ENCODE data around the gene INTS2. TPM values are rescaled to one million over a fixed set of nuclear protein-coding genes. Genes with fewer than 3 reads are reported as not detected.

INTS2 gene
- total RNA-seq, 4 donors from 2014 or later: 8.3 to 17.8 (median 13.0) TPM

DNA sequence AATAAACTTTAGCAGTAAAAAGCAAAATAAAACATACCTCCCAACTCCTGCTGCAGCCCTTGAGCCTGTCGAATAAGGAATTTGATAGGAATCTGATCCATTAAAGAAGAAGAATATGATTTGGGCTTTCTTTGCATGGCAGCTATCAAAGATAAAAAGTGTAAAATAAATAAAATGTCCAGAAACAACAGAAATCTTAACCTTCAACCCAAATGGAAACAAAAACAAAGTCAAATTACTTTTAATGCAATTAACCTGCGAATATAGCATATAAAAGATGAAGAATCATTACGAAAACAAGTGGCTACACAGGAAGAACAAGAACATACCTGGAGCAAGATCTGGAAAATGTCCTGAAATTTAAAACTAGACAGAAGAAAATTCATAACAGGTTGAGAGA, 42.9 kb downstream of the INTS2 start:
- WGBS: 96% methylated on average over 3 of the region's 3 CpGs
- Histone ChIP-seq H3K27ac (no peak overlapping the region), H3K4me1 (no peaks in the 10 kb centered on the region), H3K27me3 (no peaks in the 10 kb centered on the region), H3K9me3 (no peaks in the 10 kb centered on the region), H3K36me3 (peaks cover 90% of the 10 kb centered on the region), H3K4me3 (no peak overlapping the region)
- no peak for TF ChIP-seq POLR2A (IDR thresholded peaks at IDR 0.05)
- TF ChIP-seq, protein P1, sequence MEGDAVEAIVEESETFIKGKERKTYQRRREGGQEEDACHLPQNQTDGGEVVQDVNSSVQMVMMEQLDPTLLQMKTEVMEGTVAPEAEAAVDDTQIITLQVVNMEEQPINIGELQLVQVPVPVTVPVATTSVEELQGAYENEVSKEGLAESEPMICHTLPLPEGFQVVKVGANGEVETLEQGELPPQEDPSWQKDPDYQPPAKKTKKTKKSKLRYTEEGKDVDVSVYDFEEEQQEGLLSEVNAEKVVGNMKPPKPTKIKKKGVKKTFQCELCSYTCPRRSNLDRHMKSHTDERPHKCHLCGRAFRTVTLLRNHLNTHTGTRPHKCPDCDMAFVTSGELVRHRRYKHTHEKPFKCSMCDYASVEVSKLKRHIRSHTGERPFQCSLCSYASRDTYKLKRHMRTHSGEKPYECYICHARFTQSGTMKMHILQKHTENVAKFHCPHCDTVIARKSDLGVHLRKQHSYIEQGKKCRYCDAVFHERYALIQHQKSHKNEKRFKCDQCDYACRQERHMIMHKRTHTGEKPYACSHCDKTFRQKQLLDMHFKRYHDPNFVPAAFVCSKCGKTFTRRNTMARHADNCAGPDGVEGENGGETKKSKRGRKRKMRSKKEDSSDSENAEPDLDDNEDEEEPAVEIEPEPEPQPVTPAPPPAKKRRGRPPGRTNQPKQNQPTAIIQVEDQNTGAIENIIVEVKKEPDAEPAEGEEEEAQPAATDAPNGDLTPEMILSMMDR (IDR thresholded peaks at IDR 0.05): no peak
- no peak for TF ChIP-seq EP300 (IDR thresholded peaks at IDR 0.05)
- no peak for TF ChIP-seq POLR2AphosphoS5 (IDR thresholded peaks at IDR 0.05)
- DNase-seq (ENCODE audit: low spot score in 2 of 2): no peak

- H3K9me3 ChIP-seq: no peaks in the 10 kb centered on the region
- H3K4me1 ChIP-seq: no peaks in the 10 kb centered on the region
- TF ChIP-seq EP300 (IDR thresholded peaks at IDR 0.05): no peak
- peaks cover 80% of the 10 kb centered on the region for H3K36me3 ChIP-seq
- 97% methylated on average over 4 of the region's 4 CpGs for WGBS
- DNase-seq (ENCODE audit: low spot score in 2 of 2): no peak
- no peak overlapping the region for H3K27ac ChIP-seq
- H3K27me3 ChIP-seq: no peaks in the 10 kb centered on the region
- H3K4me3 ChIP-seq: no peak overlapping the region
These were observed 47.1 kb downstream of the INTS2 start for GRCh38 chr17:61880589-61881102.

GRCh38 chr17:61878984-61879612, 48.7 kb downstream of the INTS2 start:
- DNase-seq (ENCODE audit: low spot score in 2 of 2): no peak
- no peaks in the 10 kb centered on the region for H3K27me3 ChIP-seq
- no peaks in the 10 kb centered on the region for H3K9me3 ChIP-seq
- no peak for TF ChIP-seq POLR2AphosphoS5 (IDR thresholded peaks at IDR 0.05)
- no peak for TF ChIP-seq POLR2A (IDR thresholded peaks at IDR 0.05)
- TF ChIP-seq, protein P1 (IDR thresholded peaks at IDR 0.05): no peak
- no peak for TF ChIP-seq EP300 (IDR thresholded peaks at IDR 0.05)
- H3K4me3 ChIP-seq: no peak overlapping the region
- H3K27ac ChIP-seq: no peak overlapping the region
- WGBS: 90% methylated on average over 3 of the region's 3 CpGs
- H3K36me3 ChIP-seq: peaks cover 74% of the 10 kb centered on the region
- H3K4me1 ChIP-seq: no peaks in the 10 kb centered on the region

- no peak for DNase-seq (ENCODE audit: low spot score in 2 of 2)
- TF ChIP-seq POLR2A (IDR thresholded peaks at IDR 0.05) (no peak), POLR2AphosphoS5 (IDR thresholded peaks at IDR 0.05) (no peak), EP300 (IDR thresholded peaks at IDR 0.05) (no peak)
- TF ChIP-seq, protein P1 (IDR thresholded peaks at IDR 0.05): no peak
- Histone ChIP-seq H3K27me3 (no peaks in the 10 kb centered on the region), H3K27ac (no peak overlapping the region), H3K9me3 (no peaks in the 10 kb centered on the region), H3K4me1 (no peaks in the 10 kb centered on the region), H3K36me3 (peaks cover 74% of the 10 kb centered on the region), H3K4me3 (no peak overlapping the region)
- WGBS: 97% methylated on average over 2 of the region's 2 CpGs
These were observed 49.3 kb downstream of the INTS2 start for GRCh38 chr17:61878520-61878919.

DNA sequence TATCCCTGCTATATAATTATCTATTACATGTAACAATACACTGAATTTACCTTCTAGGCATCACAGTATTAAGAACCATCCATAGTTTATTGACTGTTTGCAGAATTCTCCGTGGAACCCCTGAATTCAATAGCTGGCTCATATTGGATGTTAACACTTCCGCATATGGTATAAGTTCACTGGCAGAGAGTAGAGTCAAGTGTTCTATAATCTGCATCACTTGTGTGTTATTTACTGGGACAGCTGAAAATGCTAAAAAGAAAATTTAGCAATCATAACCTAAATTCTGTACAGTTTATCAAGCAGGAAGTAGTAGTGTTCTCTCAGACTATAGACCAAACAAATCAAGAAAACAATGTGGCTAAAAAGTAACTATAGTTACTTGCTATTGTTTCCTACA, 49.9 kb downstream of the INTS2 start:
- TF ChIP-seq, protein P1 (IDR thresholded peaks at IDR 0.05): no peak
- TF ChIP-seq EP300 (IDR thresholded peaks at IDR 0.05) (no peak), POLR2A (IDR thresholded peaks at IDR 0.05) (no peak), POLR2AphosphoS5 (IDR thresholded peaks at IDR 0.05) (no peak)
- H3K4me1 ChIP-seq: no peaks in the 10 kb centered on the region
- no peak overlapping the region for H3K27ac ChIP-seq
- H3K9me3 ChIP-seq: no peaks in the 10 kb centered on the region
- WGBS: 90% methylated on average over 2 of the region's 2 CpGs
- no peak for DNase-seq (ENCODE audit: low spot score in 2 of 2)
- peaks cover 68% of the 10 kb centered on the region for H3K36me3 ChIP-seq
- H3K4me3 ChIP-seq: no peak overlapping the region
- H3K27me3 ChIP-seq: no peaks in the 10 kb centered on the region

Data from suprapubic skin (tissue), 4 donors.